GM23338 (cell line): ENCODE data around the gene NKX2-2.

Experiments
- CREB1 ChIP-seq: fragments of 250-450 bp; sonication (Bioruptor Pico); IDR thresholded peaks from 2 replicates; pipeline ENCODE4 v1.5.0; 2020; ENCODE audit warnings: low read depth, mild to moderate bottlenecking, moderate library complexity
- CTCF ChIP-seq, 2 experiments: fragments of 200-600 bp in 1 of 2; sonication (generic) in 1 of 2; conservative IDR thresholded peaks; 2 replicates each; pipeline versions ENCODE4 v1.5.1 to v1.6.1; 2016 to 2017; ENCODE audit warnings: antibody characterized with exemption in 2 of 2, low read depth in 2 of 2, mild to moderate bottlenecking in 2 of 2, moderate library complexity in 1 of 2
- EZH2 ChIP-seq: fragments of 200-600 bp; sonication (generic); IDR thresholded peaks from one replicate; pipeline ENCODE4 v1.8.0; 2017; ENCODE audit warnings: antibody characterized with exemption, mild to moderate bottlenecking, low read depth; ENCODE audit not compliant: unreplicated experiment
- JUNB ChIP-seq: IDR thresholded peaks from one replicate; pipeline ENCODE4 v1.6.1; 2016; ENCODE audit warnings: antibody characterized with exemption; ENCODE audit not compliant: unreplicated experiment
- NANOG ChIP-seq: IDR thresholded peaks from 2 replicates; pipeline ENCODE4 v1.6.1; 2016; ENCODE audit warnings: antibody characterized with exemption, borderline replicate concordance

- no peak for TF ChIP-seq JUNB
- TF ChIP-seq CTCF (conservative IDR thresholded peaks at IDR 0.05; ENCODE audit: low read depth in 2 of 2) = no peak
- no peak for TF ChIP-seq NANOG
- TF ChIP-seq EZH2 = no peak
- no peak for TF ChIP-seq CREB1 (CRISPR knock-in tag)
Observed at GRCh38 chr20:21556398-21556797, 42.5 kb upstream of the NKX2-2 start.
